Measurements from ENCODE around the gene HMHB1.

Gene HMHB1

DNA sequence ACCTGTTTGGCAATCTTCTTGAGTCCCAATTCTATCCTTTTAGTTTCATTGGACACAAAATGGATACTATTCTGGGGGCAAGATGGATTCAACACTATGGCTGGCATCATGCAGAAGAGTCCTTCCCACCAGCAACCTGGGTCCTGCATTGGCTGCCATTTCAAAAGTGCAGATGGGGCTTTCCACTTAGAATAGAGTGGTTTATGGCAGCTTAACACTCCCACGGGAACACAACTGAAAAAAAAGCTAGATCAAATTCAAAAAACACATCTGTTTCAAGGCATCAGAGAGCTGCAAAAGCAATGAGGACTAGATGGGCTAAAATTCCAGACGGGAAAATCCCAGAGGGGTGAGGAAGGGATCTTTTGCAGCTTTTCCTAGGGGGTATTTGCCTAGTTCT, 11.2 kb upstream of the HMHB1 start:
- TF ChIP-seq TEAD4 (IDR thresholded peaks at IDR 0.05): no peak
- TF ChIP-seq EGR1 (IDR thresholded peaks at IDR 0.05): no peak
- no peak for TF ChIP-seq YY1 (IDR thresholded peaks at IDR 0.05; ENCODE audit: low read depth)
- no peak for TF ChIP-seq ZBTB7A (IDR thresholded peaks at IDR 0.05; ENCODE audit: low read depth)
- TF ChIP-seq CREB1 (IDR thresholded peaks at IDR 0.05; ENCODE audit: low read depth): no peak
- no peak for TF ChIP-seq FOXM1 (IDR thresholded peaks at IDR 0.05; ENCODE audit: borderline replicate concordance, low read depth)
- TF ChIP-seq, protein P1, sequence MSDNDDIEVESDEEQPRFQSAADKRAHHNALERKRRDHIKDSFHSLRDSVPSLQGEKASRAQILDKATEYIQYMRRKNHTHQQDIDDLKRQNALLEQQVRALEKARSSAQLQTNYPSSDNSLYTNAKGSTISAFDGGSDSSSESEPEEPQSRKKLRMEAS (IDR thresholded peaks at IDR 0.05): no peak
- TF ChIP-seq NFIC (IDR thresholded peaks at IDR 0.05): no peak
- TF ChIP-seq, protein P2, sequence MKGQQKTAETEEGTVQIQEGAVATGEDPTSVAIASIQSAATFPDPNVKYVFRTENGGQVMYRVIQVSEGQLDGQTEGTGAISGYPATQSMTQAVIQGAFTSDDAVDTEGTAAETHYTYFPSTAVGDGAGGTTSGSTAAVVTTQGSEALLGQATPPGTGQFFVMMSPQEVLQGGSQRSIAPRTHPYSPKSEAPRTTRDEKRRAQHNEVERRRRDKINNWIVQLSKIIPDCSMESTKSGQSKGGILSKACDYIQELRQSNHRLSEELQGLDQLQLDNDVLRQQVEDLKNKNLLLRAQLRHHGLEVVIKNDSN (IDR thresholded peaks at IDR 0.05): no peak
- TF ChIP-seq TCF12 (IDR thresholded peaks at IDR 0.05; ENCODE audit: low read depth): no peak
- TF ChIP-seq, protein P3, sequence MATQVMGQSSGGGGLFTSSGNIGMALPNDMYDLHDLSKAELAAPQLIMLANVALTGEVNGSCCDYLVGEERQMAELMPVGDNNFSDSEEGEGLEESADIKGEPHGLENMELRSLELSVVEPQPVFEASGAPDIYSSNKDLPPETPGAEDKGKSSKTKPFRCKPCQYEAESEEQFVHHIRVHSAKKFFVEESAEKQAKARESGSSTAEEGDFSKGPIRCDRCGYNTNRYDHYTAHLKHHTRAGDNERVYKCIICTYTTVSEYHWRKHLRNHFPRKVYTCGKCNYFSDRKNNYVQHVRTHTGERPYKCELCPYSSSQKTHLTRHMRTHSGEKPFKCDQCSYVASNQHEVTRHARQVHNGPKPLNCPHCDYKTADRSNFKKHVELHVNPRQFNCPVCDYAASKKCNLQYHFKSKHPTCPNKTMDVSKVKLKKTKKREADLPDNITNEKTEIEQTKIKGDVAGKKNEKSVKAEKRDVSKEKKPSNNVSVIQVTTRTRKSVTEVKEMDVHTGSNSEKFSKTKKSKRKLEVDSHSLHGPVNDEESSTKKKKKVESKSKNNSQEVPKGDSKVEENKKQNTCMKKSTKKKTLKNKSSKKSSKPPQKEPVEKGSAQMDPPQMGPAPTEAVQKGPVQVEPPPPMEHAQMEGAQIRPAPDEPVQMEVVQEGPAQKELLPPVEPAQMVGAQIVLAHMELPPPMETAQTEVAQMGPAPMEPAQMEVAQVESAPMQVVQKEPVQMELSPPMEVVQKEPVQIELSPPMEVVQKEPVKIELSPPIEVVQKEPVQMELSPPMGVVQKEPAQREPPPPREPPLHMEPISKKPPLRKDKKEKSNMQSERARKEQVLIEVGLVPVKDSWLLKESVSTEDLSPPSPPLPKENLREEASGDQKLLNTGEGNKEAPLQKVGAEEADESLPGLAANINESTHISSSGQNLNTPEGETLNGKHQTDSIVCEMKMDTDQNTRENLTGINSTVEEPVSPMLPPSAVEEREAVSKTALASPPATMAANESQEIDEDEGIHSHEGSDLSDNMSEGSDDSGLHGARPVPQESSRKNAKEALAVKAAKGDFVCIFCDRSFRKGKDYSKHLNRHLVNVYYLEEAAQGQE (IDR thresholded peaks at IDR 0.05; ENCODE audit: low read depth): no peak
- no peak for TF ChIP-seq RAD21 (IDR thresholded peaks at IDR 0.05; ENCODE audit: low read depth)
- TF ChIP-seq CEBPB (IDR thresholded peaks at IDR 0.05): no peak
- TF ChIP-seq TAF1 (IDR thresholded peaks at IDR 0.05; ENCODE audit: low read depth): no peak
- TF ChIP-seq EP300 (IDR thresholded peaks at IDR 0.05; ENCODE audit: borderline replicate concordance): no peak

DNA sequence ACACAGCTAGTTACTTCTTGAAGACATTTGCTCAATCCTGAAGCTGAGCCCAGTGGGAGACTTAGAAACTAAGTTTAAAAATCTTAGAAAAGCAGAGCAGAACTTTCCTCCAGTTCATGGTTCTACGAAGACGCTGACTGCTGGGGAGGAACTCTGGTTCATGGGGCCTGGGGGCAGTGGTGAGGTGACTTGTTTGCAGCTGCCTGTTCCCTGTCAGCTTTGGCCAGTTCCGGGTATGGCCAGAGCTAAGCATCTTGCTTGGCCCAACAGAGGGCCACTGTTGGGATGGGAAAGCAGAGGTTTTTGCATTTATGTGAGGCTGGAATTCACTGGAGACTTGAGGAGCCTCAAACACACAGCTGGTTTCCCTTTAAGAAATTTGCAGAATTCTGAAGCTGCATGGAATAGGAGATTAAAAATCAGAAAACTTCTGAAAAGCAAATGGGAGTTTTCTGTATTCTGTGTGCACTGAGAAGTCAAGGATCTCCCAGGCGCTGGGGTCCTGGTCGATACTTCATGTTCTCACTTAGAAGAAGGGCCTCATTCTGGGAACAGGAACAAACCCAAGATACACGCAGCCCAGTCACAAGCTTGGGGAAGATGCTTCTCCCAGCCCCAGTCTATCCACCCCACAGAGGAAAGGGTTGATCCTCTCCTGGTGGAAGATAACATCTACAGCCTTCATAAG, 10.6 kb upstream of the HMHB1 start:
- TF ChIP-seq RAD21 (IDR thresholded peaks at IDR 0.05; ENCODE audit: low read depth) (no peak), TEAD4 (IDR thresholded peaks at IDR 0.05) (no peak), YY1 (IDR thresholded peaks at IDR 0.05; ENCODE audit: low read depth) (no peak), ZBTB7A (IDR thresholded peaks at IDR 0.05; ENCODE audit: low read depth) (no peak), EGR1 (IDR thresholded peaks at IDR 0.05) (no peak), CREB1 (IDR thresholded peaks at IDR 0.05; ENCODE audit: low read depth) (no peak), TCF12 (IDR thresholded peaks at IDR 0.05; ENCODE audit: low read depth) (no peak), NFIC (IDR thresholded peaks at IDR 0.05) (no peak), CEBPB (IDR thresholded peaks at IDR 0.05) (no peak), TAF1 (IDR thresholded peaks at IDR 0.05; ENCODE audit: low read depth) (no peak), FOXM1 (IDR thresholded peaks at IDR 0.05; ENCODE audit: borderline replicate concordance, low read depth) (no peak), EP300 (IDR thresholded peaks at IDR 0.05; ENCODE audit: borderline replicate concordance) (no peak)
- TF ChIP-seq, protein P1 (IDR thresholded peaks at IDR 0.05): no peak
- TF ChIP-seq, protein P3 (IDR thresholded peaks at IDR 0.05; ENCODE audit: low read depth): no peak
- TF ChIP-seq, protein P2 (IDR thresholded peaks at IDR 0.05): no peak

DNA sequence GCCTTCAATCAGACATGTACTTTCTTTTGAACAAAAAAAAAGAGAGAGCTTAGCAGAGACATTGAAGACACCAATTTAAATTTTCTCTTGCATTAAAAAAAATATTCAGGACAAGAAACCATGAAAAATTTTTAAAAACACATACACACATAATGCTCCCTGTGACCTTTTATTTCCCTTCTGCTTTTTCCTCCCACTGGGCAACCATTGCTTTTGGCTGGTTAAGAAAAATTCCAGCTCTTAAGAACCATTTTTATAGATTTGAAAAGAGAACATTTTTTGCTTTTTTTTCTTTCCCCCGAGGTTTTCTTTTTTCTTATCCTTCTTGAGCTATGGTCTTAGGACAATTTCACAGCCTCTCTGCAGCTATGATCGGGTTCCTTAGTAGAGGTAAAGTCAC, 6.1 kb upstream of the HMHB1 start:
- no peak for TF ChIP-seq RAD21 (IDR thresholded peaks at IDR 0.05; ENCODE audit: low read depth)
- TF ChIP-seq, protein P1 (IDR thresholded peaks at IDR 0.05): no peak
- TF ChIP-seq NFIC (IDR thresholded peaks at IDR 0.05): no peak
- no peak for TF ChIP-seq TAF1 (IDR thresholded peaks at IDR 0.05; ENCODE audit: low read depth)
- no peak for TF ChIP-seq EGR1 (IDR thresholded peaks at IDR 0.05)
- no peak for TF ChIP-seq YY1 (IDR thresholded peaks at IDR 0.05; ENCODE audit: low read depth)
- TF ChIP-seq CREB1 (IDR thresholded peaks at IDR 0.05; ENCODE audit: low read depth): no peak

DNA sequence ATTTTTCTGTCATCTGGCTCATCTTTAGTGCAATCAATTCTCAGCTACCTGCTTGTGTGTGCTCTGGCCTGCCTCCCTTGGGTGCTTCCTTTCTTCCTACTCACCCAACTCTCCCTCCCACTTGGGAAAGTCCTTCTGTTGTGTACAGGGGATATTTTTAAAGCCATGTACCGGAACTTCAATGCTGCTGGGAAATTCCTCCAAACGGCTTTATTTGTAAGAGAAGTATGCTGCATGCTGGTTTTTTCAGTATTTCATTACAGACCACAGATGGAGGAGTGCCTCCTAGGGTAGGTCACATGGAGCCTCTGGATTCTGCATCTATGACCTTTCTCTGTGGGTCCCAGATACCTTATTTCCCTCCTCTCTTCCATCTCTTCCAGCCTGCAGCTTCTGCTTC, 5.4 kb upstream of the HMHB1 start:
- TF ChIP-seq EP300 (IDR thresholded peaks at IDR 0.05; ENCODE audit: borderline replicate concordance) (no peak), TAF1 (IDR thresholded peaks at IDR 0.05; ENCODE audit: low read depth) (no peak), TCF12 (IDR thresholded peaks at IDR 0.05; ENCODE audit: low read depth) (no peak), TEAD4 (IDR thresholded peaks at IDR 0.05) (no peak), NFIC (IDR thresholded peaks at IDR 0.05) (no peak), ZBTB7A (IDR thresholded peaks at IDR 0.05; ENCODE audit: low read depth) (no peak), RAD21 (IDR thresholded peaks at IDR 0.05; ENCODE audit: low read depth) (no peak), CEBPB (IDR thresholded peaks at IDR 0.05) (no peak), YY1 (IDR thresholded peaks at IDR 0.05; ENCODE audit: low read depth) (no peak), FOXM1 (IDR thresholded peaks at IDR 0.05; ENCODE audit: borderline replicate concordance, low read depth) (no peak), CREB1 (IDR thresholded peaks at IDR 0.05; ENCODE audit: low read depth) (no peak), EGR1 (IDR thresholded peaks at IDR 0.05) (no peak)
- TF ChIP-seq, protein P2 (IDR thresholded peaks at IDR 0.05): no peak
- TF ChIP-seq, protein P1 (IDR thresholded peaks at IDR 0.05): no peak
- TF ChIP-seq, protein P3 (IDR thresholded peaks at IDR 0.05; ENCODE audit: low read depth): no peak
